AG04450 (cell line): ENCODE measurements around the gene SPRED3. TPM values are rescaled to one million over a fixed set of nuclear protein-coding genes. Genes with fewer than 3 reads are reported as not detected.

Source experiments
- CTCF ChIA-PET: fragments of 300-600, 350-600 bp; formaldehyde crosslinking; extraction: SDS; loops from one replicate; lab custom pipeline; 2022; ENCODE audit warnings: antibody characterized with exemption, inconsistent platforms; lab: Charles Lee
- POLR2A ChIA-PET: fragments of 350-600 bp; formaldehyde crosslinking; extraction: SDS; loops from one replicate; lab custom pipeline; 2021; ENCODE audit warnings: antibody characterized with exemption, inconsistent platforms; lab: Yijun Ruan, JAX
- DNase-seq: peaks from one replicate; pipeline ENCODE4 v3.0.0-alpha.2; 2011; ENCODE audit warnings: low read depth, low spot score
- H3K27ac ChIP-seq: one replicate; pipeline ENCODE4 v1.5.1; 2012; ENCODE audit warnings: low read depth, low read length, control low read depth
- H3K27me3 ChIP-seq: one replicate; pipeline ENCODE4 v1.6.0; 2012; ENCODE audit warnings: low read length; ENCODE audit not compliant: control insufficient read depth, insufficient read depth
- H3K4me3 ChIP-seq: 2 replicates; pipeline ENCODE4 v1.5.1; 2011; ENCODE audit warnings: mild to moderate bottlenecking, low read depth, low read length, control low read depth
- H3K9me3 ChIP-seq: 2 replicates; pipeline ENCODE4 v1.5.1; 2012; ENCODE audit warnings: low read length; ENCODE audit not compliant: control insufficient read depth, insufficient read depth
- polyA plus RNA-seq: library from polyadenylated mRNA; depleted of rRNA; stranded (reverse); fragments of >200 nt; gene quantifications from 2 replicates; pipeline ENCODE4 v1.2.3, GENCODE V29; 2011
- TF ChIP-seq, protein P1 (sequence below): IDR thresholded peaks from 2 replicates; pipeline ENCODE4 v1.5.1; 2011; ENCODE audit warnings: low read depth, low read length, control low read depth, inconsistent platforms

Gene SPRED3
- polyA plus RNA-seq, 1 experiment = 2.5 TPM

DNA sequence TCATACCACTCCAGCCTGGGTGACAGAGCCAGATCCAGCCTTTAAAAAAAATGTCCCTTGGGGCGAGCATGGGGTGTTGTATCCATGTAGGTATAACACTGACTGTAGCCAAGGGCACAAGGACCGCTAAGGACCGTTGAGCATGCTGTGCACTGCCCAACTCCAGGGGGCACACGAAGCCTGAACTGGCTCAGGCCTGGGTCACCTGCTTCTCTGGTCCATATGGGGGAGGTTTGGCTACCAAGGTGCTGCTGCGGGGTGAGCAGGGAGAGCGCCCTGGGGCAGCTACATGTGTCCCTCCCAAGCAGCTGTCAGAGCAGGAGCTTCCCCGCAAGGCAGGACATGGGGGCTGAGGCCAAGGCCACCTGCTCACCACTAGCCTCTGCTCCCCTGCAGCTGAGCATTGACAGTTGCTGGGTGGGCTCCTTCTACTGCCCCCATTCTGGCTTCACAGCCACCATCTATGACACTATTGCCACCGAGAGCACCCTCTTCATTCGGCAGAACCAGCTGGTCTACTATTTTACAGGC, 36.6 kb upstream of the SPRED3 start:
- TF ChIP-seq, protein P1, sequence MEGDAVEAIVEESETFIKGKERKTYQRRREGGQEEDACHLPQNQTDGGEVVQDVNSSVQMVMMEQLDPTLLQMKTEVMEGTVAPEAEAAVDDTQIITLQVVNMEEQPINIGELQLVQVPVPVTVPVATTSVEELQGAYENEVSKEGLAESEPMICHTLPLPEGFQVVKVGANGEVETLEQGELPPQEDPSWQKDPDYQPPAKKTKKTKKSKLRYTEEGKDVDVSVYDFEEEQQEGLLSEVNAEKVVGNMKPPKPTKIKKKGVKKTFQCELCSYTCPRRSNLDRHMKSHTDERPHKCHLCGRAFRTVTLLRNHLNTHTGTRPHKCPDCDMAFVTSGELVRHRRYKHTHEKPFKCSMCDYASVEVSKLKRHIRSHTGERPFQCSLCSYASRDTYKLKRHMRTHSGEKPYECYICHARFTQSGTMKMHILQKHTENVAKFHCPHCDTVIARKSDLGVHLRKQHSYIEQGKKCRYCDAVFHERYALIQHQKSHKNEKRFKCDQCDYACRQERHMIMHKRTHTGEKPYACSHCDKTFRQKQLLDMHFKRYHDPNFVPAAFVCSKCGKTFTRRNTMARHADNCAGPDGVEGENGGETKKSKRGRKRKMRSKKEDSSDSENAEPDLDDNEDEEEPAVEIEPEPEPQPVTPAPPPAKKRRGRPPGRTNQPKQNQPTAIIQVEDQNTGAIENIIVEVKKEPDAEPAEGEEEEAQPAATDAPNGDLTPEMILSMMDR = no peak
- no peak for DNase-seq
- Histone ChIP-seq H3K27me3 (peaks cover 24% of the 10 kb centered on the region), H3K27ac (no peak overlapping the region), H3K9me3 (no peaks in the 10 kb centered on the region), H3K4me3 (no peak overlapping the region)
- ChIA-PET CTCF (interaction anchor here (0.6 to 1.9 kb wide), 2 partner anchors 22 to 126 kb away, joined by 4 to 5 read pairs; partner anchors contain the start of gene PSMD8), POLR2A (no interaction called here)

DNA sequence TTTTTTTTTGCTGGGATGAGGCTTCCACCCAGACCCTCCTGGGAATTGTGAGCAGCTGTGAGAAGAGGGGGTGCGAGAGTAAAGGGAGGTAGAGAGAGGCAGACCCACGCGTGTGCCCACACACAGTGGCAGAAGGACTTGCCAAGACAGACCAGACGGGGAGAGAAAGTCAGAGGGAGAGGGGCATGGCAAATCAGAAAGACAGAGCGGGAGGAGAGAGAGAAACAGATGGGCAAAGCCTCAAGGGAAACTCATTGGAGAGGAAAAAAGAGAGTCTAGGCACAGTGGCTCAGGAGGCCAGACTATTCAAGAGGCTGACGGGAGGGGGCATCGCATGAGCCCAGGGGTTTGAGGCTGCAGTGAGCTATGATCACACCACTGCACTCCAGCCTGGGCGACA, 35.9 kb upstream of the SPRED3 start:
- POLR2A ChIA-PET = interaction anchor here (0.7 kb wide), 1 partner anchor 349 kb away, joined by 7 read pairs; no protein-coding TSS in a partner anchor
- TF ChIP-seq, protein P1 = no peak
- Histone ChIP-seq H3K4me3 (no peak overlapping the region), H3K27me3 (peaks cover 20% of the 10 kb centered on the region), H3K9me3 (no peaks in the 10 kb centered on the region), H3K27ac (no peak overlapping the region)
- DNase-seq = no peak
- CTCF ChIA-PET = interaction anchor here (0.6 to 1.9 kb wide), 2 partner anchors 22 to 127 kb away, joined by 4 to 5 read pairs; partner anchors contain the start of gene PSMD8

DNA sequence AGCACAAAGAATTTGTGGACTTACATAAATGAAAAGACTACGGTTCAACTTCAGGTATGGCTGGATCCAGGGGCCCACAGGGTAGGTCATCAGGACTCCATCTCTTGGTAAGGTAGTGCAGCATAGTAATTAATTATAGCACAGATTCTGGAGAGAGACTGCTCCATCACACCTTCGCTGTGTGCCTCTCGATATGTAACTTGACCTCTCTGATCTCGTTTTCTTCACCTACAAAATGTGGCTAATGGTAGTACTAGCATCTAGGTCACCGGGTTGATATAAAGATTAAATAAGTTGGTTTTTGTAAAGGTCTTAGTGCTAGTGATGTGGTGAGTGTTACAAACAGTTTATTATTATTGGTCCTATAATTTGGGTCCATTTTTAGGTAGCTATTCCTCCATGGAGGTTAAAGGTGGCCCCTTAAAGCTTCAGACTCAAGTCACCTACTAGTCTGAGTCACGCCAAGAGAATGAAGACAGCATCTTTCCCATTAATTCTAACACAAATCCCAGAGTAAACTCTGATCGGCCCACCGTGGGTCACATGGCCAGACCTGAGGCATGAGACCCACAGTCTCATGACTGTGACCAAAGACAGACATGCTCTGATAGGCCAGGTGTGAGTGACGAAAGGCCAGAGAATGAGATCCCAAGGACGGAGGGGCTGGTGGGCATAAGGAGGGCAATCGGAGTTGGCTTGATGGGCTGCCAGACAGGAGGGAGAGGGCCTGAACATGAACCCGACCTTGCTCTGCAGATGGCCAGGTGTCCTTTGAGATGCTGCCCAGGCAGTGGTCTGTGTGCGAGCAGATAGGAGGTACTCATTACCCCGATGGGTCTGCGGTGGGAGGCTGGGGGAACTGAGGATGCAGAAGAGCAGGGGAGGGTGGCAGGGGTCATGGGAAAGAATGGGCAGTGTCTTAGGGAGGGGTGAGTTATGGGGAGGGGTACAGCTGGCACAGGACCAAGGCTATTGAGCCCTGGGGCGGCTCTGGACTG, 32.5 kb upstream of the SPRED3 start:
- TF ChIP-seq, protein P1 = no peak
- Histone ChIP-seq H3K4me3 (no peak overlapping the region), H3K27me3 (peaks cover 34% of the 10 kb centered on the region), H3K9me3 (no peaks in the 10 kb centered on the region; the same call in 1 of the 2 replicates), H3K27ac (no peak overlapping the region)
- no peak for DNase-seq
- ChIA-PET POLR2A (no interaction called here), CTCF (no interaction called here)

DNA sequence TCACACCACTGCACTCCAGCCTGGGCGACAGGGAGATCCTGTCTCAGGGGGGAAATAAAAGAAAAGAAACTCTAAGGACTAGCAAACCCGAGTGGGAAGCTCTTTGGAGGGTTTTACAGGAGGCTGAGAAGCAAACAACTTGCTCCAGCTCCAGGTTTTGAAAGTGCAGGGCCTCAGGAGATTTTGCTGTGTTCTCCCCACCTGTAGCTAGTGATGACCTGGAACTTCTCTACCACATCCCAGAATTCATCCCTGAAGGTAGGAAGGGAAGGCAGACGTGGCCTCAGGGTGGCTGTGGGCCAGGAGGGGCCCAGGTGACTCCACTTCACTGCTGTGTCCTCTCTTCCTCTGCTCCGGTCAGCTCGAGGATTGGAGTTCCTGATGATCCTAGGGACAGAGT, 30.4 kb upstream of the SPRED3 start:
- H3K27me3 ChIP-seq = peaks cover 39% of the 10 kb centered on the region
- no peak overlapping the region for H3K4me3 ChIP-seq
- H3K9me3 ChIP-seq = no peaks in the 10 kb centered on the region; the same call in 1 of the 2 replicates
- ChIA-PET POLR2A (interaction anchor here (0.9 kb wide), 1 partner anchor 16 kb away, joined by 3 read pairs; the partner anchor contains the start of gene PSMD8), CTCF (interaction anchor here (1.5 kb wide), 1 partner anchor 114 kb away, joined by 3 read pairs; no protein-coding TSS in a partner anchor)
- TF ChIP-seq, protein P1 = no peak
- no peak overlapping the region for H3K27ac ChIP-seq
- no peak for DNase-seq
